RWPE2 (cell line): ENCODE results near the gene ZNF646.
A peak's percentile ranks its signal among the peaks of the same experiment; 100 is the strongest.

ENCODE experiments used
- ATAC-seq: fragments of 200-7000 bp; cut with Tn5 transposase; 3 replicates; pipeline ENCODE4 v1.9.1; 2021; ENCODE audit warnings: low read depth
- DNase-seq: peaks from one replicate; pipeline ENCODE4 v3.0.0-alpha.2; 2020; ENCODE audit warnings: low spot score
- H3K27ac ChIP-seq: fragments of 450-650 bp; 2 replicates; pipeline ENCODE4 v1.5.1; 2017; ENCODE audit warnings: mild to moderate bottlenecking; ENCODE audit not compliant: poor library complexity, severe bottlenecking
- H3K27me3 ChIP-seq: fragments of 250-450 bp; sonication (Bioruptor Pico); 2 replicates; pipeline ENCODE4 v1.5.1; 2021; ENCODE audit warnings: mild to moderate bottlenecking, moderate library complexity; ENCODE audit not compliant: insufficient read depth, poor library complexity, severe bottlenecking
- H3K36me3 ChIP-seq: fragments of 250-450 bp; sonication (Bioruptor Pico); 2 replicates; pipeline ENCODE4 v1.5.1; 2020; ENCODE audit warnings: low read depth, mild to moderate bottlenecking, moderate library complexity
- H3K4me1 ChIP-seq: fragments of 250-450 bp; sonication (Bioruptor Pico); 2 replicates; pipeline ENCODE4 v1.5.1; 2021; ENCODE audit warnings: mild to moderate bottlenecking, moderate library complexity; ENCODE audit not compliant: insufficient read depth, poor library complexity, severe bottlenecking
- H3K4me3 ChIP-seq: fragments of 250-450 bp; sonication (Bioruptor Pico); 2 replicates; pipeline ENCODE4 v1.5.1; 2021; ENCODE audit warnings: mild to moderate bottlenecking, moderate library complexity; ENCODE audit not compliant: severe bottlenecking
- H3K9me3 ChIP-seq: fragments of 250-450 bp; sonication (Bioruptor Pico); 2 replicates; pipeline ENCODE4 v1.5.1; 2021; ENCODE audit warnings: mild to moderate bottlenecking, moderate library complexity; ENCODE audit not compliant: severe bottlenecking
- CTCF ChIP-seq: fragments of 450-650 bp; IDR thresholded peaks from one replicate; pipeline ENCODE4 v1.5.1; 2017; ENCODE audit warnings: mild to moderate bottlenecking, moderate library complexity; ENCODE audit not compliant: poor library complexity, severe bottlenecking

ZNF646 gene

GRCh38 chr16:31077592-31078396, 3.6 kb downstream of the ZNF646 start:
- H3K27ac ChIP-seq = no peak overlapping the region
- DNase-seq (peak; percentile 65), ATAC-seq (no peak)
- H3K36me3 ChIP-seq = peaks cover 50% of the 10 kb centered on the region
- H3K9me3 ChIP-seq = no peaks in the 10 kb centered on the region
- no peak overlapping the region for H3K4me3 ChIP-seq
- TF ChIP-seq CTCF = no peak
- no peaks in the 10 kb centered on the region for H3K4me1 ChIP-seq
- H3K27me3 ChIP-seq = no peaks in the 10 kb centered on the region

GRCh38 chr16:31078597-31079341, 4.5 kb downstream of the ZNF646 start:
- ATAC-seq = no peak
- no peak overlapping the region for H3K27ac ChIP-seq
- no peak for DNase-seq
- peaks cover 53% of the 10 kb centered on the region for H3K36me3 ChIP-seq
- H3K9me3 ChIP-seq = no peaks in the 10 kb centered on the region
- no peak overlapping the region for H3K4me3 ChIP-seq
- no peaks in the 10 kb centered on the region for H3K27me3 ChIP-seq
- H3K4me1 ChIP-seq = no peaks in the 10 kb centered on the region
- TF ChIP-seq CTCF = no peak

- Histone ChIP-seq H3K9me3 (no peaks in the 10 kb centered on the region), H3K4me1 (no peaks in the 10 kb centered on the region), H3K4me3 (no peak overlapping the region), H3K27ac (no peak overlapping the region), H3K27me3 (no peaks in the 10 kb centered on the region), H3K36me3 (peaks cover 53% of the 10 kb centered on the region)
- TF ChIP-seq CTCF = no peak
- no peak for ATAC-seq
- DNase-seq = peak; percentile 57
These were observed 5.2 kb downstream of the ZNF646 start for GRCh38 chr16:31079342-31079944.

GRCh38 chr16:31080035-31080629, 5.9 kb downstream of the ZNF646 start:
- DNase-seq (peak; percentile 65), ATAC-seq (no peak)

More at GRCh38 chr16:31080035-31080629, 5.9 kb downstream of the ZNF646 start:
- Histone ChIP-seq H3K4me3 (no peak overlapping the region), H3K27ac (no peak overlapping the region), H3K4me1 (no peaks in the 10 kb centered on the region), H3K36me3 (peaks cover 53% of the 10 kb centered on the region), H3K27me3 (no peaks in the 10 kb centered on the region), H3K9me3 (no peaks in the 10 kb centered on the region)
- TF ChIP-seq CTCF = no peak
